ENCODE measurements around the gene THOC6. TPM values are rescaled to one million over a fixed set of nuclear protein-coding genes. Genes with fewer than 3 reads are reported as not detected.

Gene THOC6
- total and polyA plus RNA-seq, 9 of the 15 experiments (the other 6 are each of a cell fraction or from before 2014, with no cell fraction given): 2.5 to 65.4 (median 42.3) TPM

DNA sequence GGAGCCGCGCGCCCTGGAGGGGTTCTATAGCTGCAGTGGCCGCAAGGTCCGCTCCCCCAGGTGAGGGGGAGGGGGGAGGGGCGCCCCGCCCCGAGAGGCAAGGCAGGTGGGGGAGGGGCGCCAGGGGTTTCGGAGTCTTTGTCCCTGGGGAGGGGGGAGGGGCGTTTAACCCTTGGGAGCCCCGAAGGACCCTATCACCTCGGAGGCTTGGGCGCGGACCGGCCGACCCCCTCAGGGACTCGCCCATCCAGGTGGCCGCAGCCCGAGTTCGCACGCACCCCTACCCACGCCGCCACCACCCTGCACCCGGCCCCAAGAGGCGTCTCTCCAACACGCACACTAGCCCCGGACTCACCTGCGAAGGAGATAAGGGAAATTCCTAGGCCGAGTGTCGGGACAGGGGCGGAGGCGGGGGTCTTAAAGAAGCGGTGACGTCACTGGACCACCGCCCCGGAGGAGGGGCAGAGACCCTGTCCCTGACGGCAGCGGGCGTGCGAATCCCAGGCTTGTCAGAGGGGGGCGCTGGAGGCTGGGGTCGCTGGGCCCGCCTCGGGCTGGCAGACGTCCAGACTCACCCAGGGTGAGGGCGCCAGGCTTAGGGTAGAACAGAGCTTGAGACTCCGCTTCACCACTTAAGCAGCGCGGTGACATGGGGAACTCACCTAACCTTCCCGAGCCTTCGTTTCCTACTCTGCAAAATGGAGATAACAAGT lies 5.9 kb upstream of the THOC6 start, which contains the start of gene CLDN6 (continued):
- TF ChIP-seq, protein P1, sequence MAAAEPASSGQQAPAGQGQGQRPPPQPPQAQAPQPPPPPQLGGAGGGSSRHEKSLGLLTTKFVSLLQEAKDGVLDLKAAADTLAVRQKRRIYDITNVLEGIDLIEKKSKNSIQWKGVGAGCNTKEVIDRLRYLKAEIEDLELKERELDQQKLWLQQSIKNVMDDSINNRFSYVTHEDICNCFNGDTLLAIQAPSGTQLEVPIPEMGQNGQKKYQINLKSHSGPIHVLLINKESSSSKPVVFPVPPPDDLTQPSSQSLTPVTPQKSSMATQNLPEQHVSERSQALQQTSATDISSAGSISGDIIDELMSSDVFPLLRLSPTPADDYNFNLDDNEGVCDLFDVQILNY (CRISPR knock-in tag; IDR thresholded peaks at IDR 0.05): no peak
- no peak for TF ChIP-seq SMAD2 (IDR thresholded peaks at IDR 0.05; ENCODE audit: low read depth, low read length)
- no peak for TF ChIP-seq KDM1A (IDR thresholded peaks at IDR 0.05)
- TF ChIP-seq, protein P2, sequence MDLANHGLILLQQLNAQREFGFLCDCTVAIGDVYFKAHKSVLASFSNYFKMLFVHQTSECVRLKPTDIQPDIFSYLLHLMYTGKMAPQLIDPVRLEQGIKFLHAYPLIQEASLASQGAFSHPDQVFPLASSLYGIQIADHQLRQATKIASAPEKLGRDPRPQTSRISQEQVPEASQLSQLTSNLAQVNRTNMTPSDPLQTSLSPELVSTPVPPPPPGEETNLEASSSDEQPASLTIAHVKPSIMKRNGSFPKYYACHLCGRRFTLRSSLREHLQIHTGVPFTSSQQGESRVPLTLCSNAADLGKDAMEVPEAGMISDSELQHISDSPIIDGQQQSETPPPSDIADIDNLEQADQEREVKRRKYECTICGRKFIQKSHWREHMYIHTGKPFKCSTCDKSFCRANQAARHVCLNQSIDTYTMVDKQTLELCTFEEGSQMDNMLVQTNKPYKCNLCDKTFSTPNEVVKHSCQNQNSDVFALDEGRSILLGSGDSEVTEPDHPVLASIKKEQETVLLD (IDR thresholded peaks at IDR 0.05): no peak
- no peak for TF ChIP-seq ZNF589 (CRISPR knock-in tag; IDR thresholded peaks at IDR 0.05; ENCODE audit: low read depth)
- TF ChIP-seq, protein P3, sequence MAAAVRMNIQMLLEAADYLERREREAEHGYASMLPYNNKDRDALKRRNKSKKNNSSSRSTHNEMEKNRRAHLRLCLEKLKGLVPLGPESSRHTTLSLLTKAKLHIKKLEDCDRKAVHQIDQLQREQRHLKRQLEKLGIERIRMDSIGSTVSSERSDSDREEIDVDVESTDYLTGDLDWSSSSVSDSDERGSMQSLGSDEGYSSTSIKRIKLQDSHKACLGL (CRISPR knock-in tag; IDR thresholded peaks at IDR 0.05; ENCODE audit: borderline replicate concordance, poor library complexity, severe bottlenecking): no peak
- no peak for TF ChIP-seq ZNF253 (CRISPR knock-in tag; conservative IDR thresholded peaks at IDR 0.05)
- no peak for TF ChIP-seq ZNF212 (CRISPR knock-in tag; IDR thresholded peaks at IDR 0.05)
- peak in 1 of 2 experiments; percentile 64; a peak in 1 of 4 replicates for TF ChIP-seq TEAD1 (CRISPR knock-in tag; IDR thresholded peaks at IDR 0.05)
- peak; percentile 99 for TF ChIP-seq ZBTB7A (IDR thresholded peaks at IDR 0.05; ENCODE audit: borderline replicate concordance, control insufficient read depth, low read depth, low read length)
- TF ChIP-seq HDAC1 (IDR thresholded peaks at IDR 0.05): no peak
- TF ChIP-seq CEBPB (tag; IDR thresholded peaks at IDR 0.05): no peak
- TF ChIP-seq, protein P4, sequence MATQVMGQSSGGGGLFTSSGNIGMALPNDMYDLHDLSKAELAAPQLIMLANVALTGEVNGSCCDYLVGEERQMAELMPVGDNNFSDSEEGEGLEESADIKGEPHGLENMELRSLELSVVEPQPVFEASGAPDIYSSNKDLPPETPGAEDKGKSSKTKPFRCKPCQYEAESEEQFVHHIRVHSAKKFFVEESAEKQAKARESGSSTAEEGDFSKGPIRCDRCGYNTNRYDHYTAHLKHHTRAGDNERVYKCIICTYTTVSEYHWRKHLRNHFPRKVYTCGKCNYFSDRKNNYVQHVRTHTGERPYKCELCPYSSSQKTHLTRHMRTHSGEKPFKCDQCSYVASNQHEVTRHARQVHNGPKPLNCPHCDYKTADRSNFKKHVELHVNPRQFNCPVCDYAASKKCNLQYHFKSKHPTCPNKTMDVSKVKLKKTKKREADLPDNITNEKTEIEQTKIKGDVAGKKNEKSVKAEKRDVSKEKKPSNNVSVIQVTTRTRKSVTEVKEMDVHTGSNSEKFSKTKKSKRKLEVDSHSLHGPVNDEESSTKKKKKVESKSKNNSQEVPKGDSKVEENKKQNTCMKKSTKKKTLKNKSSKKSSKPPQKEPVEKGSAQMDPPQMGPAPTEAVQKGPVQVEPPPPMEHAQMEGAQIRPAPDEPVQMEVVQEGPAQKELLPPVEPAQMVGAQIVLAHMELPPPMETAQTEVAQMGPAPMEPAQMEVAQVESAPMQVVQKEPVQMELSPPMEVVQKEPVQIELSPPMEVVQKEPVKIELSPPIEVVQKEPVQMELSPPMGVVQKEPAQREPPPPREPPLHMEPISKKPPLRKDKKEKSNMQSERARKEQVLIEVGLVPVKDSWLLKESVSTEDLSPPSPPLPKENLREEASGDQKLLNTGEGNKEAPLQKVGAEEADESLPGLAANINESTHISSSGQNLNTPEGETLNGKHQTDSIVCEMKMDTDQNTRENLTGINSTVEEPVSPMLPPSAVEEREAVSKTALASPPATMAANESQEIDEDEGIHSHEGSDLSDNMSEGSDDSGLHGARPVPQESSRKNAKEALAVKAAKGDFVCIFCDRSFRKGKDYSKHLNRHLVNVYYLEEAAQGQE (IDR thresholded peaks at IDR 0.05; ENCODE audit: borderline replicate concordance): peak; percentile 29; the same call in 1 of the 2 replicates
- TF ChIP-seq, protein P4 (CRISPR knock-in tag; IDR thresholded peaks at IDR 0.05; ENCODE audit: low read depth): no peak
- TF ChIP-seq ZNF274 (IDR thresholded peaks at IDR 0.05; ENCODE audit: borderline replicate concordance, low read depth, low read length): no peak
- no peak for TF ChIP-seq MAFK (IDR thresholded peaks at IDR 0.05; ENCODE audit: low read length)
- no peak for TF ChIP-seq ZC3H8 (IDR thresholded peaks at IDR 0.05)

All from K562 (cell line).